Measurements from ENCODE around the gene STAU1.

STAU1 gene

GRCh38 chr20:49233226-49233625 lies 45.1 kb upstream of the STAU1 start:
- no peak overlapping the region for H3K9ac ChIP-seq
- H3K4me2 ChIP-seq, result no peak overlapping the region
- H3K27ac ChIP-seq, result no peak overlapping the region
- H3K27me3 ChIP-seq (ENCODE audit: insufficient read depth, low read depth), result no peaks in the 10 kb centered on the region
- H4K20me1 ChIP-seq (ENCODE audit: insufficient read depth), result no peaks in the 10 kb centered on the region
- no peaks in the 10 kb centered on the region for H3K4me1 ChIP-seq (ENCODE audit: low read depth, poor library complexity, severe bottlenecking)
- H3K79me2 ChIP-seq (ENCODE audit: insufficient read depth, low read depth), result no peaks in the 10 kb centered on the region; the same call in 1 of the 2 replicates
- H3K4me3 ChIP-seq (IDR thresholded peaks at IDR 0.05; ENCODE audit: insufficient read depth, low read depth, low read length), result no peak overlapping the region
- no peak overlapping the region for H2AFZ ChIP-seq (ENCODE audit: low read depth)
- H3K36me3 ChIP-seq (ENCODE audit: insufficient read depth), result peaks cover 33% of the 10 kb centered on the region; the same call in 1 of the 2 replicates
- TF ChIP-seq, protein P1, sequence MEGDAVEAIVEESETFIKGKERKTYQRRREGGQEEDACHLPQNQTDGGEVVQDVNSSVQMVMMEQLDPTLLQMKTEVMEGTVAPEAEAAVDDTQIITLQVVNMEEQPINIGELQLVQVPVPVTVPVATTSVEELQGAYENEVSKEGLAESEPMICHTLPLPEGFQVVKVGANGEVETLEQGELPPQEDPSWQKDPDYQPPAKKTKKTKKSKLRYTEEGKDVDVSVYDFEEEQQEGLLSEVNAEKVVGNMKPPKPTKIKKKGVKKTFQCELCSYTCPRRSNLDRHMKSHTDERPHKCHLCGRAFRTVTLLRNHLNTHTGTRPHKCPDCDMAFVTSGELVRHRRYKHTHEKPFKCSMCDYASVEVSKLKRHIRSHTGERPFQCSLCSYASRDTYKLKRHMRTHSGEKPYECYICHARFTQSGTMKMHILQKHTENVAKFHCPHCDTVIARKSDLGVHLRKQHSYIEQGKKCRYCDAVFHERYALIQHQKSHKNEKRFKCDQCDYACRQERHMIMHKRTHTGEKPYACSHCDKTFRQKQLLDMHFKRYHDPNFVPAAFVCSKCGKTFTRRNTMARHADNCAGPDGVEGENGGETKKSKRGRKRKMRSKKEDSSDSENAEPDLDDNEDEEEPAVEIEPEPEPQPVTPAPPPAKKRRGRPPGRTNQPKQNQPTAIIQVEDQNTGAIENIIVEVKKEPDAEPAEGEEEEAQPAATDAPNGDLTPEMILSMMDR (conservative IDR thresholded peaks at IDR 0.05; ENCODE audit: low read depth, low read length), result no peak

DNA sequence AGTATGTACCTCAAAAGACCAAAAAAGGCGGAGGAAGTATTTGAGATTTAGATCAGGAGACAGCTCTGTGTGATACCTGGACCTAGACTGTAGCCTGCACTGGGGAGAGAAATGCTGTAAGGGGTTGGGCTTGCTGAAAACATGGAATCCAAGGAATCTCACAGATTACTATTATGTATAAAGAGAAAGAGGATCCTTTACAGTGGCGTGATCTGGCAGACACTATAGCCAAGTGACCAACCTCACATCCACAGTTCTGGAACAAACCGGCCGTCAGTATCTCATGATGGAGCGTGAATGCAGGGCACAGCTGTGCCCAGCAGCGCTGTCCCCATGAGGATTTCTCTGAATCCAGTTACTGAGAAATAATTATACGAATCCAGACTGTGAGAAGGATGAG lies 43.3 kb upstream of the STAU1 start:
- peaks cover 34% of the 10 kb centered on the region; the same call in 1 of the 2 replicates for H3K36me3 ChIP-seq (ENCODE audit: insufficient read depth)

DNA sequence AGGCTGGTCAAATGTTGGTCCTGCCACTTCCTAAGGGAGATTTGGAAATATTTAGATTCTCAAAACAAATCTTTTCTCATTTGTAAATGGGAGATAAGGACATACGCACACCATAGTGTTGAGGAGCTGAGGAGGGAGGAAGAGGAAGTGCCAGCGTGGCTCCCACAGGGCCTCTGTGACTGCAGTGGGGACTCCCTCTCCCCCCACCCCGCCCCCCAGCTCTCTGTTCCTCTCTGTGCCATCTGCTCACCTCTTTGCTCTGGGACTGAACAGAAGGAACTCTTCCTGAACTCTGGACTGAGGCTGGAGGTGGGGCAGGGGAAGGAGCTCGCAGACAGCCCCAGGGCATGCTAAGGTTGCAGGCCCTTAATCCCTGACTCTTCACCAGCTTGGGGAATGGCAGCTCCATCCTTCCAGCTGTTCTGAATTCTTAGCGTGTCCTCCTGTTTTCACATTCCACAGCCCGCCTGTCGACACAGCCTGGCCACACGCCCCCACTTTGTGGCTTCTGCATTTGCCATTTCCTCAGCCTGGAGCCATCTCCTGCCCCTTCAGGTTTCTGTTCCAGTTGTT lies 42.5 kb upstream of the STAU1 start:
- H3K36me3 ChIP-seq (ENCODE audit: insufficient read depth), result peaks cover 37% of the 10 kb centered on the region; the same call in 1 of the 2 replicates
- H3K4me1 ChIP-seq (ENCODE audit: low read depth, poor library complexity, severe bottlenecking), result no peaks in the 10 kb centered on the region
- H3K27me3 ChIP-seq (ENCODE audit: insufficient read depth, low read depth), result no peaks in the 10 kb centered on the region
- H4K20me1 ChIP-seq (ENCODE audit: insufficient read depth), result no peaks in the 10 kb centered on the region
- no peak overlapping the region for H3K4me2 ChIP-seq
- H2AFZ ChIP-seq (ENCODE audit: low read depth), result no peak overlapping the region
- H3K4me3 ChIP-seq (IDR thresholded peaks at IDR 0.05; ENCODE audit: insufficient read depth, low read depth, low read length), result no peak overlapping the region
- no peak overlapping the region for H3K27ac ChIP-seq
- TF ChIP-seq, protein P1 (conservative IDR thresholded peaks at IDR 0.05; ENCODE audit: low read depth, low read length), result no peak
- H3K9ac ChIP-seq, result no peak overlapping the region
- no peaks in the 10 kb centered on the region; the same call in 1 of the 2 replicates for H3K79me2 ChIP-seq (ENCODE audit: insufficient read depth, low read depth)

More for the DNA sequence above, 43.3 kb upstream of the STAU1 start:
- Histone ChIP-seq H3K27ac (no peak overlapping the region), H3K79me2 (ENCODE audit: insufficient read depth, low read depth) (no peaks in the 10 kb centered on the region; the same call in 1 of the 2 replicates), H4K20me1 (ENCODE audit: insufficient read depth) (no peaks in the 10 kb centered on the region), H3K4me3 (IDR thresholded peaks at IDR 0.05; ENCODE audit: insufficient read depth, low read depth, low read length) (no peak overlapping the region), H3K9ac (no peak overlapping the region), H3K4me2 (no peak overlapping the region), H3K4me1 (ENCODE audit: low read depth, poor library complexity, severe bottlenecking) (no peaks in the 10 kb centered on the region), H3K27me3 (ENCODE audit: insufficient read depth, low read depth) (no peaks in the 10 kb centered on the region), H2AFZ (ENCODE audit: low read depth) (no peak overlapping the region)
- TF ChIP-seq, protein P1 (conservative IDR thresholded peaks at IDR 0.05; ENCODE audit: low read depth, low read length), result no peak

DNA sequence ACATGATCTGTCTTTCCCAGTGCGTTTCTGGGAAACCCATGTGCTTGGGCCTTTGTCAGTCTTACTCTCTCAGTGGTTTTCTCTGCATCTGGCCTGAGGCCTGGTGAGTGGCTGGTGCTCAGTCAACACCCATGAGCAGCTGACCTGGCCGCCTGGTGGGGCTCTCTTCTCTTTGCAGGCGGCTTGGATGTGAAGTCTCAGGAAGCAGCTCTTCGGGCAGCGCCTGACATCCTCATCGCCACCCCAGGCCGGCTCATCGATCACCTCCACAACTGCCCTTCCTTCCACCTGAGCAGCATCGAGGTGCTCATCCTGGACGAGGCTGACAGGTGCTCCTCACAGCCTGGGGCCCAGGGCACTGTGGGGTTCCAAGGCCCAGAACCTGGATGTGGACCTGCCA lies 41.9 kb upstream of the STAU1 start:
- H3K79me2 ChIP-seq (ENCODE audit: insufficient read depth, low read depth), result no peaks in the 10 kb centered on the region; the same call in 1 of the 2 replicates
- TF ChIP-seq, protein P1 (conservative IDR thresholded peaks at IDR 0.05; ENCODE audit: low read depth, low read length), result no peak
- no peaks in the 10 kb centered on the region for H3K4me1 ChIP-seq (ENCODE audit: low read depth, poor library complexity, severe bottlenecking)
- H3K9ac ChIP-seq, result no peak overlapping the region
- H3K36me3 ChIP-seq (ENCODE audit: insufficient read depth), result peaks cover 38% of the 10 kb centered on the region; the same call in 1 of the 2 replicates
- no peak overlapping the region for H3K4me3 ChIP-seq (IDR thresholded peaks at IDR 0.05; ENCODE audit: insufficient read depth, low read depth, low read length)
- no peak overlapping the region for H3K27ac ChIP-seq
- H3K4me2 ChIP-seq, result no peak overlapping the region
- no peaks in the 10 kb centered on the region for H3K27me3 ChIP-seq (ENCODE audit: insufficient read depth, low read depth)
- H2AFZ ChIP-seq (ENCODE audit: low read depth), result no peak overlapping the region
- no peaks in the 10 kb centered on the region for H4K20me1 ChIP-seq (ENCODE audit: insufficient read depth)
